NCI-H146 treated with DMSO at 0.1 percent for 48 hours (cell line): ENCODE measurements around the gene FAM47B.

ENCODE experiments used
- DNase-seq: peaks from one replicate; lab custom pipeline; 2025; ENCODE audit not compliant: unreplicated experiment; lab: John Stamatoyannopoulos, UW

The FAM47B gene

GRCh38 chrX:34942496-34942895 lies at the start of gene FAM47B:
Gene FAM47B (plus strand): TSS chrX:34942796. CDS start chrX:34942832, 36 bp downstream.
- DNase-seq: no peak

- DNase-seq: no peak
Observed at GRCh38 chrX:34893741-34894140, 48.9 kb upstream of the FAM47B start.

DNA sequence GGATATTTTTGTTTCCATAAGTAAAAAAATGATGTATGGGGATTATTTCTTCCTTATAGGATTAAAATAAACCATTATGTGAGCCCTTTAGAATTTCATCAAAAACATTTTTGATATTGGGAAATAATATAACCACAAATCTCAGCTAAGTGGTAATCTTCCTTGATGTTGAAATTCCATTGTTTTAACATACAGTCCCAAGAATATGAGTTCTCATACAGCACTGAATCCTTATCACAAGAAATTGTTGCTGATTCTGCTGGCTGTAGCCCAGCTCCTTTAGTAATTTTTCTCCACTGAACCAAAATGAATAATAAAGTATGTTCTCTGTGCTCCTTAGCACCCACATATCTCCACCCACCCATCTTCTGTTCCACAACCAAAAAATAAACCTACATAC lies 41.9 kb upstream of the FAM47B start:
- DNase-seq: no peak

DNA sequence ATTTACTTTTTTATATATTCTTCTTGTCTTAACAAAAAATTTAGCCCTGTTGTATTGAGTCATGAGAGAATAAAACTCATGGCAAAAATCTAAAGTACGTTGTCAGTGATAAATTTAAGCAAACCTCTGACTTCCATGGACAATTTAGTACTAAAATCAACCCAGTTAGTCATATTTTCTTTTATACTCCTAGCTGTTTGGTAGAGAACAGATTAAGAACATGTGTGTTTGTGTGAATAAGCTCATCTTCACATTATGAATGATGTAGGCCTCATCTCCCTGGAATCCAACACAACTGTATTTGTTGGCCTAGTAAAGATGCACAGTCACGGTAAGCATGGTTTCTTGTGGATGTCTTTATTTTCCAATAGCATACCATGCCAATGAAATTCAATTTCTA lies 40.8 kb upstream of the FAM47B start:
- no peak for DNase-seq

DNA sequence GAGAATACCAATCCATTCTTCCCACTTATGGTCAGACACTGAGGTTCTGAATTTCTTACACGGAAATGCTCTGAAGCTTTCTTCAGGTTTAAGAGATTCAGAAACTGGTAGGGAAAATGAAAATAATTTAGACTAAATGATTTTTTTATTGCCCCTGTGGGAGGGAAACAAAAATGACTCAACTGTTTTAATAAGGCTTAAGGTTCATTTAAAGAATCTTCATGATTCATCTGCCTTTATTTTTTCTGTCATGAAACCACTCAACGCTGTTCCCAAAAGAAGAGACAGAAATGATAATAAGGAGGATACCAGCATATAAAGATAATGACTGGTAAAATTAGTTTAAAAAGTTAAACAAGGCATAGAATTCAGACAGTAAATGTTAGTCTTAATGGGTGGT lies 39.3 kb upstream of the FAM47B start:
- DNase-seq: no peak

GRCh38 chrX:34909151-34909550 lies 33.4 kb upstream of the FAM47B start:
- no peak for DNase-seq

DNA sequence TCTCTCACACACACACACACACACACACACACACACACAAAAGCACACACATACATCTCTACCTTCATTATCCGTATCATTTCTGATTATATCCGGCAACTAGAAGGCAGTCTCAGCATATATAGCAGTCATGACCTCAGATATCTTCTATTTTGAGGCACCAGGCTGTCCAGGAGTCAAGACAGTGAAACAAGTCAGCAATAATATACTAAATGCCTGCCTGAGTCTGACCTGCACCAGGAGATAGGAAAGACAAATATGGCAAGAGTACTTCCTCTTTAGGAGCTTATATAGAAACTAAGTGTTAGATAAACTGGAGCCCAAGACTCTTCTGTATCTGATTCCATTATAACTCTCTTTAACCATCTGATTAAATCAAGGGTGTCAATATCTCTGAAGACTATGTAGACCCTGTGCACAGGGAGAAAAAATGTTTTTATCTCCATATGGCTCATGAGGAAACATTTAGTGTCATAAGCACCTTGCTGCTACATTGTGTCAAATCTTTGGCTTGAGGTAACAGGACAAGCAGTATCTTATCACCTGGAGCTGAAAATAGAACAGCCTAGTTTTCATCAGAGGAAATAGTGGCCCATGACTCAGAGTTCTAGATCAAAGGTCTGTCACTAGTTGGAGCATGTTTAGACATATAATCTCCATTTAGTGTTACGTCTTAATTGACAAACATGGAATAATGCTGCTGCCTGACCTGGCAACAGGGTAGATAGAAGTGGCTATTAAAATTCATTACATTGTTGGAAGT lies 27.0 kb upstream of the FAM47B start:
- DNase-seq: no peak

DNA sequence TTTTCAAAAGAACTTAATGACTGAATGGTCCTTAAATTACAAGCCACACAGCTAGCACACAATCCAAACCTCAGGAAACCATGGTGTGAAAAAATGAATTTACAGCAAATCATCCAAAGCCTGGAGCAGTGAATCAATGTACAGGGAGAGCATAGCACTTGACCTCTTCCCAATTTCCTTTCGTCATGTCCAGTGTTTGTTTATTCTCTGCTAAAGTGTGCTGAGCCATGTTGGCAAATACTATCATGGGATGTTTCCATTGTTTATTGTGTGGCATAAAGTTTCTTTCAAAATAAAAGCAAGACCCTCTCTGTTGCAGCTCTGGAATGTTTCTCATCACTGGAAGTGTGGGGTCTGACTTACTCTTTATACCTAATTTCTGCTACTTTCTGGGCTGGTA lies 25.4 kb upstream of the FAM47B start:
- no peak for DNase-seq

- DNase-seq: no peak
Observed at GRCh38 chrX:34918091-34918736, 24.4 kb upstream of the FAM47B start.

- no peak for DNase-seq
Observed at GRCh38 chrX:34918856-34919255, 23.7 kb upstream of the FAM47B start.

GRCh38 chrX:34927866-34928265 lies 14.7 kb upstream of the FAM47B start:
- DNase-seq: no peak

DNA sequence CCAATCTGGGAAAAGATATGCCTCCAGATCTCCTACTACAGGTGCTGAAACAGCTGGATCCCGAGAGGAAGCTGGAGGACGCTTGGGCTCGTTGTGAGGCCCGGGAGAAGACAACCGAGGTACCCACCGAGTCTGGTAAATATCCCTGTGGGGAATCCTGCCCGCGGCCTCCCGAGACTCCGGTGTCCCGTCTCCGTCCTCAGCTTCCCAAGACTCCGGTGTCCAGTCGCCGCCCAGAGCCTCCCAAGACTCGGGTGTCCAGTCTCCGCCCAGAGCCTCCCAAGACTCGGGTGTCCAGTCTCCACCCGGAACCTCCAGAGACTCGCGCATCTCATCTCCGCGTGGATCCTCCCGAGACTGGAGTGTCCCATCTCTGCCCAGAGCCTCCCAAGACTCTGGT lies 639 bp downstream of the FAM47B start:
- DNase-seq: no peak

- no peak for DNase-seq
Observed at GRCh38 chrX:34956916-34957315, 14.3 kb downstream of the FAM47B start.

DNA sequence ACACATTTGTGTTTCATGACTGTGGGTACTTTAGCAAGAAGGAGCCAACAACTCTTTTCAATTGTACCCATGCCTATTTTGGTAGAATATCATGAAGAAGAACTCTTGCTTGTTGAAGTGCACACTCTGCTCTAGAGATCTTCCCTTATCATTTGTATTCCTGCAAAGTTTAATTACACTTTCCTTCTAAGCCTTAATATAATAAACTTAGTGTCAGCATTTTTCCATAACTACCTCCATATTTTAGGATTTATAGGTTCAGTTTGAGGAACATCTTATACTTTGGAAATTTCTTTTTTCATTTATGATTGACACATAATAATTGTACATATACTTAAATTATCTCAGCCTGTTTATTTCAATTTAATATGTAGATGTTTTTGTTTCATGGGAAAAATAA lies 19.1 kb downstream of the FAM47B start:
- DNase-seq: no peak

DNA sequence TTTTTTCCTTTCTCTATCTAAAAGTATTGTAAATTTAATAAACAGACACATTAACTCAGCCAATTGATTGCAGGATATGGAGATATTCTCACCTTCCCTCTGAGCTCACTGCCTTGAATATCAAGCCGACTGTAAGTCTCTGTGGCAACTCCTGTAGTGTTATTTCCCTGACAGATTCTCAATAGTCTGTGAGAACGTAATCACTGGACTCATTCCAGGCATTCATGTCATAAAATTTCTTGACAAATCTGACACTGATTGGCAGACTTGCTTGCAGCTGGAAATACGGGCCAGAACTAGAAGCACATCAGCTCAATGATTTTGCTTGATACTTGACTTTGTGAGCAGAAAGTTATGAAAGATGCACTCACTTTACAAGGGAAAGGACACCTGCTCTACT lies 29.6 kb downstream of the FAM47B start:
- no peak for DNase-seq

GRCh38 chrX:34978171-34978570 lies 35.6 kb downstream of the FAM47B start:
- DNase-seq: no peak

DNA sequence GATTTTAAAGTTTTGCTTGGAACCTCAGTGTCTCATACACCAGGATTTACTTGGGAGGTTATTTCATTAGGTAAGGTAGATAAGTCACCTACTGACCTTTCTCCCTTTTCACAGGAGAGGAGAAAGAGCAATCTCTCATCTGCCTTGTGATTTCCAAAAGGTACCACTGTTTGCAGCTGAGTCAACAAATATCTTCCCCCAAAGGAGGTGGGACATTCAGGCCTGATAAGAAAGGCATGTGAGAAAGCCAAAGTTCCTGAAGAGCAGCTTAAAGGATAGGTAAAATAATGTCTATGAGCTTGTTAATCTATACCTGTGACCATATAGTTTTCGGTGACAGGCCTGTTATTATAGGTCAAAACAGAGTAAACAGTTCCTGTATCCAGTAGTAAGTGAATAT lies 45.0 kb downstream of the FAM47B start:
- no peak for DNase-seq
